SIG-M5 treated with dmso at 0.1 percent for 504 hours (cell line): ENCODE results near the gene CCSER1.
"Not testable (repeated sequence)": the region's sequence is repeated elsewhere in the genome, so short reads cannot be mapped to it uniquely, and the experiment has no call there.

ENCODE experiments used
- DNase-seq: peaks from one replicate; lab custom pipeline; 2025; ENCODE audit not compliant: unreplicated experiment; lab: John Stamatoyannopoulos, UW

Gene CCSER1

GRCh38 chr4:91319556-91320268, 1192.5 kb downstream of the CCSER1 start:
- DNase-seq: no peak

- no peak for DNase-seq
Measured at GRCh38 chr4:91322961-91323360, 1195.8 kb downstream of the CCSER1 start.

- no peak for DNase-seq
Measured at GRCh38 chr4:91325495-91325894, 1198.3 kb downstream of the CCSER1 start.

- not testable (repeated sequence) for DNase-seq
Measured at GRCh38 chr4:91326167-91326566, 1199.0 kb downstream of the CCSER1 start.

GRCh38 chr4:91330555-91331137, 1203.5 kb downstream of the CCSER1 start:
- no peak for DNase-seq

- no peak for DNase-seq
Measured at GRCh38 chr4:91340822-91341221, 1213.6 kb downstream of the CCSER1 start.

- peak; percentile 17 for DNase-seq
Measured at GRCh38 chr4:91345632-91346031, 1218.4 kb downstream of the CCSER1 start.

- not testable (repeated sequence) for DNase-seq
Measured at GRCh38 chr4:91356496-91356895, 1229.3 kb downstream of the CCSER1 start.

- DNase-seq: not testable (repeated sequence)
Measured at GRCh38 chr4:91358016-91358415, 1230.8 kb downstream of the CCSER1 start.

GRCh38 chr4:91358621-91359020, 1231.4 kb downstream of the CCSER1 start:
- not testable (repeated sequence) for DNase-seq

GRCh38 chr4:91359041-91360031, 1232.1 kb downstream of the CCSER1 start:
- DNase-seq: no peak

- no peak for DNase-seq
Measured at GRCh38 chr4:91362125-91362524, 1234.9 kb downstream of the CCSER1 start.

GRCh38 chr4:91366554-91366953, 1239.4 kb downstream of the CCSER1 start:
- no peak for DNase-seq

GRCh38 chr4:91369116-91369515, 1241.9 kb downstream of the CCSER1 start:
- DNase-seq: no peak

GRCh38 chr4:91373546-91373945, 1246.4 kb downstream of the CCSER1 start:
- no peak for DNase-seq

- DNase-seq: not testable (repeated sequence)
Measured at GRCh38 chr4:91405431-91405830, 1278.2 kb downstream of the CCSER1 start.

- no peak for DNase-seq
Measured at GRCh38 chr4:91422011-91422410, 1294.8 kb downstream of the CCSER1 start.

GRCh38 chr4:91426725-91427124, 1299.5 kb downstream of the CCSER1 start:
- no peak for DNase-seq

- no peak for DNase-seq
Measured at GRCh38 chr4:91427171-91427570, 1300.0 kb downstream of the CCSER1 start.

GRCh38 chr4:91434631-91435030, 1307.4 kb downstream of the CCSER1 start:
- no peak for DNase-seq

- no peak for DNase-seq
Measured at GRCh38 chr4:91436556-91436955, 1309.4 kb downstream of the CCSER1 start.

- DNase-seq: no peak
Measured at GRCh38 chr4:91447168-91447567, 1320.0 kb downstream of the CCSER1 start.
